ENCODE results near the gene RHBDL1. TPM values are rescaled to one million over a fixed set of nuclear protein-coding genes. Genes with fewer than 3 reads are reported as not detected.

The RHBDL1 gene
- total and polyA plus RNA-seq, 9 of the 15 experiments (the other 6 are each of a cell fraction or from before 2014, with no cell fraction given), result 0.03 to 5.6 (median 1.3) TPM; not detected in 1

- TF ChIP-seq, protein P1, sequence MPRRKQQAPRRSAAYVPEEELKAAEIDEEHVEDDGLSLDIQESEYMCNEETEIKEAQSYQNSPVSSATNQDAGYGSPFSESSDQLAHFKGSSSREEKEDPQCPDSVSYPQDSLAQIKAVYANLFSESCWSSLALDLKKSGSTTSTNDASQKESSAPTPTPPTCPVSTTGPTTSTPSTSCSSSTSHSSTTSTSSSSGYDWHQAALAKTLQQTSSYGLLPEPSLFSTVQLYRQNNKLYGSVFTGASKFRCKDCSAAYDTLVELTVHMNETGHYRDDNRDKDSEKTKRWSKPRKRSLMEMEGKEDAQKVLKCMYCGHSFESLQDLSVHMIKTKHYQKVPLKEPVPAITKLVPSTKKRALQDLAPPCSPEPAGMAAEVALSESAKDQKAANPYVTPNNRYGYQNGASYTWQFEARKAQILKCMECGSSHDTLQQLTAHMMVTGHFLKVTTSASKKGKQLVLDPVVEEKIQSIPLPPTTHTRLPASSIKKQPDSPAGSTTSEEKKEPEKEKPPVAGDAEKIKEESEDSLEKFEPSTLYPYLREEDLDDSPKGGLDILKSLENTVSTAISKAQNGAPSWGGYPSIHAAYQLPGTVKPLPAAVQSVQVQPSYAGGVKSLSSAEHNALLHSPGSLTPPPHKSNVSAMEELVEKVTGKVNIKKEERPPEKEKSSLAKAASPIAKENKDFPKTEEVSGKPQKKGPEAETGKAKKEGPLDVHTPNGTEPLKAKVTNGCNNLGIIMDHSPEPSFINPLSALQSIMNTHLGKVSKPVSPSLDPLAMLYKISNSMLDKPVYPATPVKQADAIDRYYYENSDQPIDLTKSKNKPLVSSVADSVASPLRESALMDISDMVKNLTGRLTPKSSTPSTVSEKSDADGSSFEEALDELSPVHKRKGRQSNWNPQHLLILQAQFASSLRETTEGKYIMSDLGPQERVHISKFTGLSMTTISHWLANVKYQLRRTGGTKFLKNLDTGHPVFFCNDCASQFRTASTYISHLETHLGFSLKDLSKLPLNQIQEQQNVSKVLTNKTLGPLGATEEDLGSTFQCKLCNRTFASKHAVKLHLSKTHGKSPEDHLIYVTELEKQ (CRISPR knock-in tag; IDR thresholded peaks at IDR 0.05), result no peak
- TF ChIP-seq, protein P2, sequence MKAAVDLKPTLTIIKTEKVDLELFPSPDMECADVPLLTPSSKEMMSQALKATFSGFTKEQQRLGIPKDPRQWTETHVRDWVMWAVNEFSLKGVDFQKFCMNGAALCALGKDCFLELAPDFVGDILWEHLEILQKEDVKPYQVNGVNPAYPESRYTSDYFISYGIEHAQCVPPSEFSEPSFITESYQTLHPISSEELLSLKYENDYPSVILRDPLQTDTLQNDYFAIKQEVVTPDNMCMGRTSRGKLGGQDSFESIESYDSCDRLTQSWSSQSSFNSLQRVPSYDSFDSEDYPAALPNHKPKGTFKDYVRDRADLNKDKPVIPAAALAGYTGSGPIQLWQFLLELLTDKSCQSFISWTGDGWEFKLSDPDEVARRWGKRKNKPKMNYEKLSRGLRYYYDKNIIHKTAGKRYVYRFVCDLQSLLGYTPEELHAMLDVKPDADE (conservative IDR thresholded peaks at IDR 0.05; ENCODE audit: control insufficient read depth, low read depth, low read length), result no peak
- TF ChIP-seq, protein P3, sequence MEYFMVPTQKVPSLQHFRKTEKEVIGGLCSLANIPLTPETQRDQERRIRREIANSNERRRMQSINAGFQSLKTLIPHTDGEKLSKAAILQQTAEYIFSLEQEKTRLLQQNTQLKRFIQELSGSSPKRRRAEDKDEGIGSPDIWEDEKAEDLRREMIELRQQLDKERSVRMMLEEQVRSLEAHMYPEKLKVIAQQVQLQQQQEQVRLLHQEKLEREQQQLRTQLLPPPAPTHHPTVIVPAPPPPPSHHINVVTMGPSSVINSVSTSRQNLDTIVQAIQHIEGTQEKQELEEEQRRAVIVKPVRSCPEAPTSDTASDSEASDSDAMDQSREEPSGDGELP (CRISPR knock-in tag; IDR thresholded peaks at IDR 0.05; ENCODE audit: borderline replicate concordance), result 0 out of 2 replicates have a peak, but pooled peaks have one; percentile 45
- no peak for TF ChIP-seq TEAD4 (IDR thresholded peaks at IDR 0.05; ENCODE audit: low read length)
- TF ChIP-seq TEAD4 (CRISPR knock-in tag; IDR thresholded peaks at IDR 0.05; ENCODE audit: borderline replicate concordance), result no peak; the same call in none of the 2 replicates
- no peak for TF ChIP-seq SMARCC2 (IDR thresholded peaks at IDR 0.05; ENCODE audit: low read depth)
- TF ChIP-seq ETV1 (tag; conservative IDR thresholded peaks at IDR 0.05; ENCODE audit: low read depth), result no peak
- TF ChIP-seq ZFP36 (IDR thresholded peaks at IDR 0.05; ENCODE audit: low read depth, low read length, partially characterized antibody), result no peak
- TF ChIP-seq ZNF224 (CRISPR knock-in tag; IDR thresholded peaks at IDR 0.05), result no peak
- TF ChIP-seq ASH1L (IDR thresholded peaks at IDR 0.05; ENCODE audit: borderline replicate concordance, low read depth, partially characterized antibody), result no peak
- TF ChIP-seq ZBTB49 (CRISPR knock-in tag; IDR thresholded peaks at IDR 0.05; ENCODE audit: borderline replicate concordance), result no peak
- no peak for TF ChIP-seq ZNF165 (CRISPR knock-in tag; IDR thresholded peaks at IDR 0.05; ENCODE audit: borderline replicate concordance)
These were observed 8.1 kb downstream of the RHBDL1 start (continued) for GRCh38 chr16:683396-684070.

All from K562 (cell line).